ENCODE measurements around the gene GSTT2B. TPM values are rescaled to one million over a fixed set of nuclear protein-coding genes. Genes with fewer than 3 reads are reported as not detected.

Gene GSTT2B
- polyA plus RNA-seq, 1 of the 3 experiments (the other 2 are of a cell fraction): 32.8 TPM

GRCh38 chr22:24002272-24002671 lies 41.3 kb upstream of the GSTT2B start:
- H2AFZ ChIP-seq (ENCODE audit: low read depth): no peak overlapping the region
- no peaks in the 10 kb centered on the region for H3K9me3 ChIP-seq
- no peaks in the 10 kb centered on the region for H3K36me3 ChIP-seq (replicated peaks in 1 of 2; ENCODE audit: control insufficient read depth in 1 of 2, insufficient read depth in 2 of 2, low read length in 1 of 2)
- ChIA-PET CTCF (interaction anchor here (1.2 kb wide), 1 partner anchor 9 kb away, joined by 5 read pairs; the partner anchor contains the start of gene CABIN1), POLR2A (no interaction called here)
- no peaks in the 10 kb centered on the region for H3F3A ChIP-seq (replicated peaks; ENCODE audit: insufficient read depth)
- peaks cover 0 to 5% of the 10 kb centered on the region in 2 experiments; a peak in 1 of 4 replicates for H3K4me1 ChIP-seq (ENCODE audit: control insufficient read depth in 1 of 2, insufficient read depth in 2 of 2, low read depth in 1 of 2, low read length in 1 of 2)
- WGBS (ENCODE audit: low lambda C conversion rate): 92% methylated on average over 10 of the region's 10 CpGs
- no peaks in the 10 kb centered on the region for H4K20me1 ChIP-seq (ENCODE audit: insufficient read depth)
- H3K9ac ChIP-seq: no peak overlapping the region
- no peak overlapping the region for H3K4me3 ChIP-seq (ENCODE audit: low read depth in 2 of 2, low read length in 1 of 2)
- no peak for DNase-seq
- no peak overlapping the region for H3K4me2 ChIP-seq
- no peak for TF ChIP-seq ZBTB33 (IDR thresholded peaks at IDR 0.05; ENCODE audit: borderline replicate concordance, low read depth)
- no peak for TF ChIP-seq RAD21 (IDR thresholded peaks at IDR 0.05; ENCODE audit: low read length)
- TF ChIP-seq YY1 (IDR thresholded peaks at IDR 0.05; ENCODE audit: low read depth): no peak
- no peak for TF ChIP-seq NFIC (IDR thresholded peaks at IDR 0.05; ENCODE audit: borderline replicate concordance)
- no peak for TF ChIP-seq USF2 (IDR thresholded peaks at IDR 0.05; ENCODE audit: borderline replicate concordance, low read depth, low read length)
- no peak for TF ChIP-seq NRF1 (IDR thresholded peaks at IDR 0.05; ENCODE audit: low read depth, low read length)
- TF ChIP-seq FOXJ3 (CRISPR knock-in tag; IDR thresholded peaks at IDR 0.05): no peak
- TF ChIP-seq RXRA (IDR thresholded peaks at IDR 0.05; ENCODE audit: borderline replicate concordance, low read depth): no peak
- TF ChIP-seq RFX5 (IDR thresholded peaks at IDR 0.05; ENCODE audit: low read length): no peak
- TF ChIP-seq SMC3 (IDR thresholded peaks at IDR 0.05; ENCODE audit: low read depth, low read length): no peak
- TF ChIP-seq JUND (IDR thresholded peaks at IDR 0.05): no peak
- TF ChIP-seq USF1 (IDR thresholded peaks at IDR 0.05; ENCODE audit: borderline replicate concordance, low read depth): no peak
- TF ChIP-seq IRF3 (IDR thresholded peaks at IDR 0.05; ENCODE audit: low read depth, low read length): no peak
- no peak for TF ChIP-seq TEAD4 (IDR thresholded peaks at IDR 0.05; ENCODE audit: borderline replicate concordance, insufficient read depth)
- no peak for TF ChIP-seq TCF12 (IDR thresholded peaks at IDR 0.05)
- TF ChIP-seq SIN3A (IDR thresholded peaks at IDR 0.05; ENCODE audit: borderline replicate concordance, low read depth, low read length): no peak
- TF ChIP-seq FOXM1 (IDR thresholded peaks at IDR 0.05; ENCODE audit: low read depth): no peak
- TF ChIP-seq ELF1 (IDR thresholded peaks at IDR 0.05): no peak
- no peak for TF ChIP-seq FOSL2 (IDR thresholded peaks at IDR 0.05; ENCODE audit: borderline replicate concordance, low read depth)
- TF ChIP-seq MEF2A (IDR thresholded peaks at IDR 0.05; ENCODE audit: borderline replicate concordance, low read depth): no peak
- H3K27me3 ChIP-seq (ENCODE audit: insufficient read depth): no peaks in the 10 kb centered on the region
- H3K79me2 ChIP-seq (ENCODE audit: insufficient read depth): no peaks in the 10 kb centered on the region
- H3K27ac ChIP-seq (ENCODE audit: low read depth in 2 of 2, low read length in 1 of 2): no peak overlapping the region
- H3K9me2 ChIP-seq: no peaks in the 10 kb centered on the region
